ENCODE measurements around the gene SRGAP3. TPM values are rescaled to one million over a fixed set of nuclear protein-coding genes. Genes with fewer than 3 reads are reported as not detected.

SRGAP3 gene
- total RNA-seq, 4 donors from 2014 or later, result 13.1 to 84.9 (median 27.4) TPM

DNA sequence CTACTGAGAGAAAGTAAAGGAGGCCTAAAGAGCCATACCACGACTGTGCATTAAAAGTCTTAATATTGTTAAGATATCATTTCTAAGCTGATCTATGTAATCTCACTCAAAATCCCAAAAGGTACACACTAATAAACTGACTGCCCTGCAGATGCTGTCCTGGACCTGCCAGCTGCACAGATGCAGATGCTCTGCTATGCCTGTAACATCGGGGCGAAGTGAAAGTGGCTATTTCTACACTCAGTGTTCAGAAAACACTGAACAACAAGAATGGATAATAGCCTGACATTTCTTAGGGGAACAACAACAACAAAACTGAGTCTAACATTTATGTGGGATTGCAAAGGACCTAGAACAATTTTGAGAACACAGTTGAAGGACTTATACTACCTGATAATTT, 318.1 kb downstream of the SRGAP3 start:
- 83% methylated on average over 3 of the region's 3 CpGs for WGBS
- TF ChIP-seq POLR2A (IDR thresholded peaks at IDR 0.05) (no peak), EP300 (IDR thresholded peaks at IDR 0.05) (no peak), POLR2AphosphoS5 (IDR thresholded peaks at IDR 0.05) (no peak)
- TF ChIP-seq, protein P1, sequence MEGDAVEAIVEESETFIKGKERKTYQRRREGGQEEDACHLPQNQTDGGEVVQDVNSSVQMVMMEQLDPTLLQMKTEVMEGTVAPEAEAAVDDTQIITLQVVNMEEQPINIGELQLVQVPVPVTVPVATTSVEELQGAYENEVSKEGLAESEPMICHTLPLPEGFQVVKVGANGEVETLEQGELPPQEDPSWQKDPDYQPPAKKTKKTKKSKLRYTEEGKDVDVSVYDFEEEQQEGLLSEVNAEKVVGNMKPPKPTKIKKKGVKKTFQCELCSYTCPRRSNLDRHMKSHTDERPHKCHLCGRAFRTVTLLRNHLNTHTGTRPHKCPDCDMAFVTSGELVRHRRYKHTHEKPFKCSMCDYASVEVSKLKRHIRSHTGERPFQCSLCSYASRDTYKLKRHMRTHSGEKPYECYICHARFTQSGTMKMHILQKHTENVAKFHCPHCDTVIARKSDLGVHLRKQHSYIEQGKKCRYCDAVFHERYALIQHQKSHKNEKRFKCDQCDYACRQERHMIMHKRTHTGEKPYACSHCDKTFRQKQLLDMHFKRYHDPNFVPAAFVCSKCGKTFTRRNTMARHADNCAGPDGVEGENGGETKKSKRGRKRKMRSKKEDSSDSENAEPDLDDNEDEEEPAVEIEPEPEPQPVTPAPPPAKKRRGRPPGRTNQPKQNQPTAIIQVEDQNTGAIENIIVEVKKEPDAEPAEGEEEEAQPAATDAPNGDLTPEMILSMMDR (IDR thresholded peaks at IDR 0.05), result no peak
- Histone ChIP-seq H3K27me3 (no peaks in the 10 kb centered on the region), H3K4me1 (no peaks in the 10 kb centered on the region), H3K36me3 (peaks cover 9% of the 10 kb centered on the region), H3K4me3 (no peak overlapping the region), H3K27ac (no peak overlapping the region), H3K9me3 (no peaks in the 10 kb centered on the region)
- no peak for DNase-seq (ENCODE audit: low spot score in 2 of 2)

Other genes starting within 250 kb of the SRGAP3 start
- 10 to 100 TPM; 14.2 to 39.0 (median 27.5) TPM for gene THUMPD3, start 113.4 kb upstream of the SRGAP3 start, total RNA-seq
- 100 to 1,000 TPM in 2 of 4 donors, 10 to 100 TPM in 2; 72.5 to 272 (median 108) TPM for gene SETD5, start 148.0 kb upstream of the SRGAP3 start, total RNA-seq